ENCODE data around the gene EHMT1. TPM values are rescaled to one million over a fixed set of nuclear protein-coding genes. Genes with fewer than 3 reads are reported as not detected.

Gene EHMT1
- total RNA-seq, 1 experiment from 2014 or later: 63.9 TPM

- Histone ChIP-seq H3K4me3 (ENCODE audit: low read depth in 2 of 2, low read length in 2 of 2) (no peak overlapping the region), H3K36me3 (ENCODE audit: control insufficient read depth, insufficient read depth, low read length) (no peaks in the 10 kb centered on the region), H3K9me3 (ENCODE audit: control insufficient read depth, insufficient read depth, low read depth, low read length) (no peaks in the 10 kb centered on the region), H3K4me1 (ENCODE audit: control insufficient read depth, insufficient read depth, low read length) (no peaks in the 10 kb centered on the region), H3K27ac (ENCODE audit: low read length) (no peak overlapping the region), H3K27me3 (ENCODE audit: control insufficient read depth, insufficient read depth, low read length) (no peaks in the 10 kb centered on the region)
- TF ChIP-seq REST (IDR thresholded peaks at IDR 0.05; ENCODE audit: insufficient read depth in 1 of 2, low read depth in 2 of 2, low read length in 1 of 2) (no peak), POLR2AphosphoS5 (IDR thresholded peaks at IDR 0.05; ENCODE audit: low read depth, low read length) (no peak), SIN3A (IDR thresholded peaks at IDR 0.05; ENCODE audit: borderline replicate concordance, insufficient read depth, low read depth, low read length) (no peak), CTCF (IDR thresholded peaks at IDR 0.05) (no peak), TCF7L2 (IDR thresholded peaks at IDR 0.05; ENCODE audit: low read depth, low read length) (no peak)
- CTCF ChIA-PET: no interaction called here
- no peak for DNase-seq (ENCODE audit: low read depth, low spot score)
- no TSS peak for BruUV-seq (replicated peaks)
- intact Hi-C loops (cut with micrococcal nuclease; ENCODE audit: unreplicated experiment): no loop called here
- POLR2A ChIA-PET: no interaction called here
- ATAC-seq: no peak
- in situ Hi-C loops (cut with HindIII; ENCODE audit: low pct_unique_long_range_greater_than_20kb, low sequenced_read_pairs): no loop called here
These were observed 122.5 kb downstream of the EHMT1 start for GRCh38 chr9:137741330-137741729.

GRCh38 chr9:137742698-137743097 is 123.9 kb downstream of the EHMT1 start:
- intact Hi-C loops (cut with micrococcal nuclease; ENCODE audit: unreplicated experiment) (no loop called here), in situ Hi-C loops (cut with HindIII; ENCODE audit: low pct_unique_long_range_greater_than_20kb, low sequenced_read_pairs) (no loop called here)
- TF ChIP-seq REST (IDR thresholded peaks at IDR 0.05; ENCODE audit: insufficient read depth in 1 of 2, low read depth in 2 of 2, low read length in 1 of 2) (no peak), POLR2AphosphoS5 (IDR thresholded peaks at IDR 0.05; ENCODE audit: low read depth, low read length) (no peak), SIN3A (IDR thresholded peaks at IDR 0.05; ENCODE audit: borderline replicate concordance, insufficient read depth, low read depth, low read length) (no peak), CTCF (IDR thresholded peaks at IDR 0.05) (no peak), TCF7L2 (IDR thresholded peaks at IDR 0.05; ENCODE audit: low read depth, low read length) (no peak)
- ChIA-PET POLR2A (no interaction called here), CTCF (no interaction called here)
- Histone ChIP-seq H3K36me3 (ENCODE audit: control insufficient read depth, insufficient read depth, low read length) (peaks cover 2% of the 10 kb centered on the region; the same call in 1 of the 2 replicates), H3K9me3 (ENCODE audit: control insufficient read depth, insufficient read depth, low read depth, low read length) (no peaks in the 10 kb centered on the region), H3K27ac (ENCODE audit: low read length) (no peak overlapping the region), H3K27me3 (ENCODE audit: control insufficient read depth, insufficient read depth, low read length) (no peaks in the 10 kb centered on the region), H3K4me3 (ENCODE audit: low read depth in 2 of 2, low read length in 2 of 2) (no peak overlapping the region), H3K4me1 (ENCODE audit: control insufficient read depth, insufficient read depth, low read length) (no peaks in the 10 kb centered on the region)
- no peak for ATAC-seq
- BruUV-seq (replicated peaks): no TSS peak
- no peak for DNase-seq (ENCODE audit: low read depth, low spot score)

Data from Panc1 (cell line).